ENCODE measurements around the gene DUOX1.

DNA sequence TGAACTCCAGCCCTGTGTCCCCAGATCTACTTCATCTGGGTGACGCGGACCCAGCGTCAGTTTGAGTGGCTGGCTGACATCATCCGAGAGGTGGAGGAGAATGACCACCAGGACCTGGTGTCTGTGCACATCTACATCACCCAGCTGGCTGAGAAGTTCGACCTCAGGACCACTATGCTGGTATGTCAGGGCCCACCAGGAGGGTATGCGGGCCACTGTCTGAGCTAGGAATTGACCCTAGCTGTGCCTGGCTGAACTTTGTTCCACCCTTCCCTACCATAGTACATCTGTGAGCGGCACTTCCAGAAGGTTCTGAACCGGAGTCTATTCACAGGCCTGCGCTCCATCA, 33.7 kb downstream of the DUOX1 start:
- TF ChIP-seq, protein P1, sequence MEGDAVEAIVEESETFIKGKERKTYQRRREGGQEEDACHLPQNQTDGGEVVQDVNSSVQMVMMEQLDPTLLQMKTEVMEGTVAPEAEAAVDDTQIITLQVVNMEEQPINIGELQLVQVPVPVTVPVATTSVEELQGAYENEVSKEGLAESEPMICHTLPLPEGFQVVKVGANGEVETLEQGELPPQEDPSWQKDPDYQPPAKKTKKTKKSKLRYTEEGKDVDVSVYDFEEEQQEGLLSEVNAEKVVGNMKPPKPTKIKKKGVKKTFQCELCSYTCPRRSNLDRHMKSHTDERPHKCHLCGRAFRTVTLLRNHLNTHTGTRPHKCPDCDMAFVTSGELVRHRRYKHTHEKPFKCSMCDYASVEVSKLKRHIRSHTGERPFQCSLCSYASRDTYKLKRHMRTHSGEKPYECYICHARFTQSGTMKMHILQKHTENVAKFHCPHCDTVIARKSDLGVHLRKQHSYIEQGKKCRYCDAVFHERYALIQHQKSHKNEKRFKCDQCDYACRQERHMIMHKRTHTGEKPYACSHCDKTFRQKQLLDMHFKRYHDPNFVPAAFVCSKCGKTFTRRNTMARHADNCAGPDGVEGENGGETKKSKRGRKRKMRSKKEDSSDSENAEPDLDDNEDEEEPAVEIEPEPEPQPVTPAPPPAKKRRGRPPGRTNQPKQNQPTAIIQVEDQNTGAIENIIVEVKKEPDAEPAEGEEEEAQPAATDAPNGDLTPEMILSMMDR (IDR thresholded peaks at IDR 0.05) = no peak
- TF ChIP-seq POLR2A (IDR thresholded peaks at IDR 0.05) = no peak
